OCI-LY7 (cell line): ENCODE measurements around the gene FKBP2. TPM values are rescaled to one million over a fixed set of nuclear protein-coding genes. Genes with fewer than 3 reads are reported as not detected.

Experiments
- BruUV-seq: library from RNA; stranded (reverse); fragments of 400-500 nt; replicated peaks from 2 replicates; lab custom pipeline; 2021; lab: Mats Ljungman, UMichigan
- CTCF ChIA-PET: fragments of 300-600 bp; sonication (Branson Sonifier 250); formaldehyde crosslinking; loops from one replicate; lab custom pipeline; 2022; ENCODE audit warnings: antibody characterized with exemption; ENCODE audit not compliant: unreplicated experiment; lab: Charles Lee
- POLR2A ChIA-PET: fragments of 300-600 bp; sonication (Branson Sonifier 250); formaldehyde crosslinking; loops from one replicate; lab custom pipeline; 2022; ENCODE audit warnings: antibody characterized with exemption; lab: Charles Lee
- DNase-seq: peaks from one replicate; pipeline ENCODE4 v3.0.0-alpha.2; 2015; ENCODE audit warnings: low spot score
- H2AFZ ChIP-seq: fragments of 200-600 bp; sonication (generic), shearing (Covaris generic); 2 replicates; pipeline ENCODE4 v1.6.1; 2014; ENCODE audit warnings: mild to moderate bottlenecking, antibody characterized with exemption, low read length, moderate library complexity
- H3K27ac ChIP-seq: fragments of 200-600 bp; sonication (generic); 2 replicates; pipeline ENCODE4 v1.5.1; 2014; ENCODE audit warnings: mixed run types, low read depth, mild to moderate bottlenecking, moderate library complexity, low read length, inconsistent platforms; ENCODE audit not compliant: poor library complexity, severe bottlenecking
- H3K36me3 ChIP-seq: fragments of 200-600 bp; sonication (generic); 2 replicates; pipeline ENCODE4 v1.6.1; 2014; ENCODE audit warnings: mild to moderate bottlenecking, antibody characterized with exemption, low read length, moderate library complexity, mixed read lengths; ENCODE audit not compliant: insufficient read depth
- H3K4me1 ChIP-seq: fragments of 200-600 bp; sonication (generic); 2 replicates; pipeline ENCODE4 v1.5.1; 2014; ENCODE audit warnings: mild to moderate bottlenecking, low read length; ENCODE audit not compliant: insufficient read depth, poor library complexity, severe bottlenecking
- H3K4me2 ChIP-seq: fragments of 200-600 bp; sonication (generic); 2 replicates; pipeline ENCODE4 v1.6.1; 2014; ENCODE audit warnings: mild to moderate bottlenecking, low read length
- H3K4me3 ChIP-seq: fragments of 200-600 bp; sonication (generic); 2 replicates; pipeline ENCODE4 v1.5.1; 2014; ENCODE audit warnings: mild to moderate bottlenecking, low read depth, low read length; ENCODE audit not compliant: poor library complexity, severe bottlenecking
- H3K79me2 ChIP-seq: fragments of 200-600 bp; sonication (generic); 2 replicates; pipeline ENCODE4 v1.6.1; 2016; ENCODE audit warnings: low read depth, mild to moderate bottlenecking, low read length, moderate library complexity, mixed read lengths; ENCODE audit not compliant: insufficient read depth
- H3K9me2 ChIP-seq: fragments of 200-600 bp; sonication (generic); 2 replicates; pipeline ENCODE4 v1.6.1; 2016; ENCODE audit warnings: mild to moderate bottlenecking, low read length, mixed read lengths; ENCODE audit not compliant: insufficient read depth
- H3K9me3 ChIP-seq: fragments of 200-600 bp; sonication (generic); 2 replicates; pipeline ENCODE4 v1.6.1; 2014; ENCODE audit warnings: mild to moderate bottlenecking, mixed run types, low read length, mixed read lengths
- H4K20me1 ChIP-seq: fragments of 200-600 bp; sonication (generic); 2 replicates; pipeline ENCODE4 v1.6.1; 2014; ENCODE audit warnings: mild to moderate bottlenecking, antibody characterized with exemption, low read length, moderate library complexity, mixed read lengths; ENCODE audit not compliant: insufficient read depth
- EZH2phosphoT487 ChIP-seq: fragments of 200-600 bp; sonication (generic); IDR thresholded peaks from 2 replicates; pipeline ENCODE4 v1.6.1; 2018; ENCODE audit warnings: low read depth, borderline replicate concordance, mild to moderate bottlenecking, mixed run types, antibody characterized with exemption, low read length, moderate library complexity, mixed read lengths
- intact Hi-C: fragments of 100-400 bp; cut with micrococcal nuclease; formaldehyde crosslinking; loops from one replicate; pipeline ENCODE4 v1.10.0; 2022; ENCODE audit not compliant: unreplicated experiment
- total RNA-seq, 2 experiments: library from RNA; depleted of rRNA in 1 of 2; stranded (reverse); fragments of >200 nt in 1 of 2; shearing (Covaris generic) in 1 of 2; gene quantifications; 2 replicates each; pipeline ENCODE4 v1.2.3, GENCODE V29; 2014 to 2022
- TF ChIP-seq, protein P1 (sequence below): fragments of 200-600 bp; sonication (generic); conservative IDR thresholded peaks from 2 replicates; pipeline ENCODE4 v1.5.1; 2014; ENCODE audit warnings: mild to moderate bottlenecking, antibody characterized with exemption, low read length, moderate library complexity, mixed read lengths

The FKBP2 gene
- total RNA-seq, 2 experiments from 2014 or later: 45.5 to 57.3 TPM

DNA sequence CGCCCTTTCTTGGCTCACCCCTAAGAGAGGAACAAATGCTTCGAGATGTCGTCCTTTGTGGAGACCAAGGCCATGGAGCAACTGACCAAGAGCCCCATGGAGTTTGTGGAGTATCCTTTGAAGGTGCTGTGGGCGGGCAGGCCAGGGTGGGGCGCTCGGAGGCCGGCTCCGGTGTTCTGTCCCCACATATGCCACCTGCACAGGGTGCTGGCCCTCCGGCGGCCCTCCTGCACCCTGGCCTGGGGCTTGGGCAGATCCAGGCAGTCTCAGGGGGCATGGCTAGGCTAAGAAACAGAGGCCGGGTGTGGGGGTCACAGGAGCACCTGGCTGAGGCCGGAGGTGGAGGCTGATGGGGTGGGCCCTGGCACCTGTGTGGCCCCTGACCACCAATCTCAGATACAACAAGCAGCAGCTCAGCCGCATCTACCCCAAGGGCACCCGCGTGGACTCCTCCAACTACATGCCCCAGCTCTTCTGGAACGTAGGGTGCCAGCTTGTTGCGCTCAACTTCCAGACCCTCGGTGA, 20.7 kb downstream of the FKBP2 start:
- Histone ChIP-seq H3K27ac (no peak overlapping the region), H3K79me2 (no peaks in the 10 kb centered on the region), H3K9me2 (no peaks in the 10 kb centered on the region), H3K36me3 (no peaks in the 10 kb centered on the region), H3K9me3 (no peaks in the 10 kb centered on the region), H3K4me1 (peaks cover 6% of the 10 kb centered on the region), H2AFZ (no peak overlapping the region), H3K4me2 (no peak overlapping the region), H4K20me1 (no peaks in the 10 kb centered on the region), H3K4me3 (no peak overlapping the region)
- no TSS peak for BruUV-seq
- no peak for DNase-seq
- POLR2A ChIA-PET: no interaction called here
- intact Hi-C loops: no loop called here
- CTCF ChIA-PET: no interaction called here
- TF ChIP-seq, protein P1, sequence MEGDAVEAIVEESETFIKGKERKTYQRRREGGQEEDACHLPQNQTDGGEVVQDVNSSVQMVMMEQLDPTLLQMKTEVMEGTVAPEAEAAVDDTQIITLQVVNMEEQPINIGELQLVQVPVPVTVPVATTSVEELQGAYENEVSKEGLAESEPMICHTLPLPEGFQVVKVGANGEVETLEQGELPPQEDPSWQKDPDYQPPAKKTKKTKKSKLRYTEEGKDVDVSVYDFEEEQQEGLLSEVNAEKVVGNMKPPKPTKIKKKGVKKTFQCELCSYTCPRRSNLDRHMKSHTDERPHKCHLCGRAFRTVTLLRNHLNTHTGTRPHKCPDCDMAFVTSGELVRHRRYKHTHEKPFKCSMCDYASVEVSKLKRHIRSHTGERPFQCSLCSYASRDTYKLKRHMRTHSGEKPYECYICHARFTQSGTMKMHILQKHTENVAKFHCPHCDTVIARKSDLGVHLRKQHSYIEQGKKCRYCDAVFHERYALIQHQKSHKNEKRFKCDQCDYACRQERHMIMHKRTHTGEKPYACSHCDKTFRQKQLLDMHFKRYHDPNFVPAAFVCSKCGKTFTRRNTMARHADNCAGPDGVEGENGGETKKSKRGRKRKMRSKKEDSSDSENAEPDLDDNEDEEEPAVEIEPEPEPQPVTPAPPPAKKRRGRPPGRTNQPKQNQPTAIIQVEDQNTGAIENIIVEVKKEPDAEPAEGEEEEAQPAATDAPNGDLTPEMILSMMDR: no peak
- no peak for TF ChIP-seq EZH2phosphoT487

DNA sequence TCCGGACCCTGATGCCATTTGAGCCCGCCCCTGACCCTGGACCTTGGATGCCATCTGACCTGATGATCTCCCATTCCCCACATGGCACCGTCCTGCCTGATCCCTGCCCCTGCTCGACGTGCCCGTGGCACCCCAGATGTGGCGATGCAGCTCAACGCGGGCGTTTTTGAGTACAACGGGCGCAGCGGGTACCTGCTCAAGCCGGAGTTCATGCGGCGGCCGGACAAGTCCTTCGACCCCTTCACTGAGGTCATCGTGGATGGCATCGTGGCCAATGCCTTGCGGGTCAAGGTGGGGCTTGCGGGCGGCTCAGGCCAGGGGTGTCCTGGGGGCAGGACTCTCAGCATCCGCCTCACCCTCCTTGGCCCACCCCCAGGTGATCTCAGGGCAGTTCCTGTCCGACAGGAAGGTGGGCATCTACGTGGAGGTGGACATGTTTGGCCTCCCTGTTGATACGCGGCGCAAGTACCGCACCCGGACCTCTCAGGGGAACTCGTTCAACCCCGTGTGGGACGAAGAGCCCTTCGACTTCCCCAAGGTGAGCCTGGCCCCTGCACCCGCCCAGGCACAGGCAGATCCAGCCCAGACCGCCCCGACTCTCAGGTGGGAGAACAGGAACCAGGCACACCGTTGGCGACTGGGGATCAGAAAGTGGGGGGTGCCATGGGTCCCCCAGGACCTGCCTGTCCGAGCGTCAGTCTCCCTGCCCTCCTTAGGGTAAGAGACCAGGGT, 21.5 kb downstream of the FKBP2 start:
- Histone ChIP-seq H3K4me2 (no peak overlapping the region), H2AFZ (no peak overlapping the region), H3K4me3 (no peak overlapping the region), H3K79me2 (no peaks in the 10 kb centered on the region), H3K9me2 (no peaks in the 10 kb centered on the region), H3K27ac (no peak overlapping the region), H3K4me1 (peaks cover 6% of the 10 kb centered on the region), H3K9me3 (no peaks in the 10 kb centered on the region), H3K36me3 (no peaks in the 10 kb centered on the region), H4K20me1 (no peaks in the 10 kb centered on the region)
- DNase-seq: no peak
- POLR2A ChIA-PET: no interaction called here
- intact Hi-C loops: no loop called here
- no peak for TF ChIP-seq EZH2phosphoT487
- TF ChIP-seq, protein P1: no peak
- CTCF ChIA-PET: no interaction called here
- no TSS peak for BruUV-seq
